Osteoblast (primary cell): ENCODE results near the gene GSTA3. TPM values are rescaled to one million over a fixed set of nuclear protein-coding genes. Genes with fewer than 3 reads are reported as not detected.
"Not testable (repeated sequence)": the region's sequence is repeated elsewhere in the genome, so short reads cannot be mapped to it uniquely, and the experiment has no call there.

Source experiments
- DNase-seq: peaks from one replicate; pipeline ENCODE4 v3.0.0; 2011; ENCODE audit warnings: low spot score, mixed read lengths; ENCODE audit not compliant: insufficient read length; ENCODE audit errors: missing footprints
- H2AFZ ChIP-seq: 2 replicates; pipeline ENCODE4 v1.6.0; 2011; ENCODE audit warnings: mild to moderate bottlenecking, low read length
- H3K27ac ChIP-seq: 2 replicates; pipeline ENCODE4 v1.5.1; 2011; ENCODE audit warnings: mild to moderate bottlenecking, low read depth, low read length, moderate library complexity
- H3K27me3 ChIP-seq: 2 replicates; pipeline ENCODE4 v1.6.0; 2012; ENCODE audit warnings: mild to moderate bottlenecking, control low read depth, inconsistent platforms, low read length, moderate library complexity; ENCODE audit not compliant: insufficient read depth
- H3K36me3 ChIP-seq: 2 replicates; pipeline ENCODE4 v1.5.1; 2011; ENCODE audit warnings: mild to moderate bottlenecking, low read length, control low read depth, moderate library complexity; ENCODE audit not compliant: insufficient read depth
- H3K4me1 ChIP-seq: 2 replicates; pipeline ENCODE4 v1.5.1; 2011; ENCODE audit warnings: mild to moderate bottlenecking, low read length, control low read depth, moderate library complexity; ENCODE audit not compliant: insufficient read depth
- H3K4me2 ChIP-seq: 2 replicates; pipeline ENCODE4 v1.6.0; 2011; ENCODE audit warnings: mild to moderate bottlenecking, low read length; ENCODE audit not compliant: insufficient read depth
- H3K4me3 ChIP-seq: fragments of 200-600 bp; sonication (generic); 3 replicates; pipeline ENCODE4 v1.5.1; 2012; ENCODE audit warnings: mild to moderate bottlenecking, low read length, inconsistent platforms; ENCODE audit not compliant: insufficient read depth
- H3K79me2 ChIP-seq: 2 replicates; pipeline ENCODE4 v1.6.0; 2012; ENCODE audit warnings: mild to moderate bottlenecking, low read length, control low read depth, inconsistent platforms; ENCODE audit not compliant: insufficient read depth
- H3K9me3 ChIP-seq: 2 replicates; pipeline ENCODE4 v1.5.1; 2011; ENCODE audit warnings: low read depth, low read length, control low read depth
- H4K20me1 ChIP-seq: 2 replicates; pipeline ENCODE4 v1.6.0; 2012; ENCODE audit warnings: mild to moderate bottlenecking, low read length, control low read depth; ENCODE audit not compliant: insufficient read depth
- total RNA-seq: library from RNA; depleted of rRNA; stranded (reverse); fragments of >200 nt; gene quantifications from 2 replicates; pipeline ENCODE4 v1.2.3, GENCODE V29; 2012
- TF ChIP-seq, protein P1 (sequence below): IDR thresholded peaks from 2 replicates; pipeline ENCODE4 v1.5.1; 2011; ENCODE audit warnings: mild to moderate bottlenecking, low read depth, low read length, moderate library complexity; ENCODE audit errors: extremely low read depth

Gene GSTA3
- total RNA-seq, 1 donor = not detected

- Histone ChIP-seq H3K4me1 (no peaks in the 10 kb centered on the region), H2AFZ (no peak overlapping the region), H3K9me3 (no peaks in the 10 kb centered on the region), H3K4me3 (no peak overlapping the region), H3K27ac (no peak overlapping the region), H3K79me2 (no peaks in the 10 kb centered on the region), H3K4me2 (no peak overlapping the region), H3K36me3 (no peaks in the 10 kb centered on the region), H4K20me1 (no peaks in the 10 kb centered on the region), H3K27me3 (no peaks in the 10 kb centered on the region)
- DNase-seq = no peak
- TF ChIP-seq, protein P1, sequence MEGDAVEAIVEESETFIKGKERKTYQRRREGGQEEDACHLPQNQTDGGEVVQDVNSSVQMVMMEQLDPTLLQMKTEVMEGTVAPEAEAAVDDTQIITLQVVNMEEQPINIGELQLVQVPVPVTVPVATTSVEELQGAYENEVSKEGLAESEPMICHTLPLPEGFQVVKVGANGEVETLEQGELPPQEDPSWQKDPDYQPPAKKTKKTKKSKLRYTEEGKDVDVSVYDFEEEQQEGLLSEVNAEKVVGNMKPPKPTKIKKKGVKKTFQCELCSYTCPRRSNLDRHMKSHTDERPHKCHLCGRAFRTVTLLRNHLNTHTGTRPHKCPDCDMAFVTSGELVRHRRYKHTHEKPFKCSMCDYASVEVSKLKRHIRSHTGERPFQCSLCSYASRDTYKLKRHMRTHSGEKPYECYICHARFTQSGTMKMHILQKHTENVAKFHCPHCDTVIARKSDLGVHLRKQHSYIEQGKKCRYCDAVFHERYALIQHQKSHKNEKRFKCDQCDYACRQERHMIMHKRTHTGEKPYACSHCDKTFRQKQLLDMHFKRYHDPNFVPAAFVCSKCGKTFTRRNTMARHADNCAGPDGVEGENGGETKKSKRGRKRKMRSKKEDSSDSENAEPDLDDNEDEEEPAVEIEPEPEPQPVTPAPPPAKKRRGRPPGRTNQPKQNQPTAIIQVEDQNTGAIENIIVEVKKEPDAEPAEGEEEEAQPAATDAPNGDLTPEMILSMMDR = no peak
Measured at GRCh38 chr6:52900536-52900935, 9.0 kb downstream of the GSTA3 start.

GRCh38 chr6:52895790-52896189 is 13.7 kb downstream of the GSTA3 start:
- H3K36me3 ChIP-seq, H3K4me1 ChIP-seq, H3K79me2 ChIP-seq, H3K27me3 ChIP-seq, H3K9me3 ChIP-seq, H3K27ac ChIP-seq, DNase-seq, H3K4me3 ChIP-seq, H2AFZ ChIP-seq, H4K20me1 ChIP-seq, H3K4me2 ChIP-seq: not testable (repeated sequence)

DNA sequence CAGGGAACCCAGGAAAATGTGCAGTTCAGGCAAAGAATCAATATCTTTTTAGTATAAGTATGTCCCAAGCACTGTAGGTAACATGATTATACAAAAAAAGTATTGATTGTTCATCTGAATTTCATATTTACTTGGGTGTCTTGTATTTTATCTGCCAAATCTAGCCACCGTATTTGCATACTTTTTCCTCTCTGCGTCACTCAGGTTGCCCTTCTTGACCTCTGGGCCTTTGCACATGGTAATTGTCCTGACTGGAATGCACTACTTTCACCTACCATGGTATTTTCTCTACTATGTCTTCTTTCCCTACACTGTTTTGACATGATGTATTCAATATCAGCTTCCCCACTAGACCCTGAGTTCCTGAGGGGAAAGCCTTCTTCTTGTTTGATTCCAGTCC is 15.2 kb downstream of the GSTA3 start:
- TF ChIP-seq, protein P1 = no peak
- Histone ChIP-seq H3K27me3 (no peaks in the 10 kb centered on the region), H3K9me3 (no peaks in the 10 kb centered on the region)

DNA sequence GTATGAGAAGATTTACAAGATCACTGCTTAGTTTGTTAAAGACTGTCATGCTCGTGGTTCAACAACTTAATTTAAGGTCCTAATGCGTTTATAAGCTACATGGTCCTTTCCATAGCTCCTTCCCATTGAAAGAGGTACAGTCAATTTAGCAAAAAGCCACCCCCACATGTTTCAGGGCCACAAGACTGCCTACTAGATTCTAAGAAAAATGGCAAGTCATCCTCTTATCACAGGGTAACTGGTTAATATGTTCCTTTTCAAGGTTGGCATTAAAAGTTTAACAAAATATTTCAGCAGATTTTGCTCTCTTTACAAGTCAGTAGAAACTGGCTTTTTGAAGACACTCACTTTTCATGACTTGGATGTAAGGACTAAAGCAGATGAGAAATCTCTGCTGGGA is 15.7 kb downstream of the GSTA3 start:
- Histone ChIP-seq H4K20me1 (no peaks in the 10 kb centered on the region), H3K9me3 (no peaks in the 10 kb centered on the region), H3K4me2 (no peak overlapping the region), H3K4me1 (no peaks in the 10 kb centered on the region), H3K36me3 (no peaks in the 10 kb centered on the region), H3K27me3 (no peaks in the 10 kb centered on the region), H2AFZ (no peak overlapping the region), H3K4me3 (no peak overlapping the region), H3K79me2 (no peaks in the 10 kb centered on the region), H3K27ac (no peak overlapping the region)
- TF ChIP-seq, protein P1 = no peak
- no peak for DNase-seq

More for the DNA sequence above, 15.2 kb downstream of the GSTA3 start:
- Histone ChIP-seq H3K4me1 (no peaks in the 10 kb centered on the region), H4K20me1 (no peaks in the 10 kb centered on the region), H3K4me3 (no peak overlapping the region), H3K27ac (no peak overlapping the region), H3K79me2 (no peaks in the 10 kb centered on the region), H2AFZ (no peak overlapping the region), H3K4me2 (no peak overlapping the region), H3K36me3 (no peaks in the 10 kb centered on the region)
- DNase-seq = no peak
